Cardiac fibroblast (primary cell): ENCODE measurements around the gene PLET1.

Source experiments
- DNase-seq, 2 donors: peaks; one replicate each; pipeline versions ENCODE4 v3.0.0 to v3.0.0-alpha.2; 2010; ENCODE audit warnings: low read depth in 2 of 2
- H3K4me3 ChIP-seq, 2 donors: replicated peaks in 1 of 2; 1 replicate in 1 of 2; 2 replicates in 1 of 2; pipeline ENCODE4 v1.5.1; 2011; ENCODE audit warnings: low read depth in 2 of 2, low read length in 2 of 2, mild to moderate bottlenecking in 2 of 2, moderate library complexity in 1 of 2
- CTCF ChIP-seq: IDR thresholded peaks from one replicate; pipeline ENCODE4 v1.5.1; 2011; ENCODE audit warnings: low read depth, mild to moderate bottlenecking, low read length, inconsistent platforms

PLET1 gene

GRCh38 chr11:112293614-112294013 lies 33.0 kb upstream of the PLET1 start:
- no peak overlapping the region for H3K4me3 ChIP-seq
- DNase-seq, result peak; percentile 14 to 29
- TF ChIP-seq CTCF, result no peak

GRCh38 chr11:112292785-112293407 lies 32.2 kb upstream of the PLET1 start:
- peak; percentile 90 to 92 for DNase-seq
- H3K4me3 ChIP-seq, result no peak overlapping the region
- TF ChIP-seq CTCF, result no peak

GRCh38 chr11:112292188-112292587 lies 31.5 kb upstream of the PLET1 start:
- no peak for DNase-seq
- H3K4me3 ChIP-seq, result no peak overlapping the region
- TF ChIP-seq CTCF, result no peak

- no peak overlapping the region for H3K4me3 ChIP-seq
- no peak for DNase-seq
Measured at GRCh38 chr11:112291191-112291590, 30.5 kb upstream of the PLET1 start.

GRCh38 chr11:112290493-112290850 lies 29.8 kb upstream of the PLET1 start:
- TF ChIP-seq CTCF, result no peak
- H3K4me3 ChIP-seq, result peak overlapping the region; percentile 52 to 63
- no peak for DNase-seq

More at GRCh38 chr11:112291191-112291590, 30.5 kb upstream of the PLET1 start:
- TF ChIP-seq CTCF, result no peak

GRCh38 chr11:112289588-112290492 lies 29.2 kb upstream of the PLET1 start:
- peak overlapping the region; percentile 52 to 63 for H3K4me3 ChIP-seq
- peak; percentile 63 for TF ChIP-seq CTCF
- DNase-seq, result peak; percentile 64 to 68
